ENCODE measurements around the gene B3GAT1. TPM values are rescaled to one million over a fixed set of nuclear protein-coding genes. Genes with fewer than 3 reads are reported as not detected.

The B3GAT1 gene
- total RNA-seq, 1 donor from 2014 or later, result 0.52 TPM

GRCh38 chr11:134338654-134339053 lies 73.4 kb downstream of the B3GAT1 start:
- intact Hi-C loops (cut with micrococcal nuclease), result no loop called here

GRCh38 chr11:134338068-134338467 lies 74.0 kb downstream of the B3GAT1 start:
- intact Hi-C loops (cut with micrococcal nuclease), result no loop called here

GRCh38 chr11:134337051-134337450 lies 75.0 kb downstream of the B3GAT1 start:
- intact Hi-C loops (cut with micrococcal nuclease), result no loop called here

GRCh38 chr11:134334796-134335571 lies 77.1 kb downstream of the B3GAT1 start:
- intact Hi-C loops (cut with micrococcal nuclease), result loop anchor here (5.0 kb wide), 2 partner anchors 378 to 408 kb away; partner anchors contain the start of gene IGSF9B

GRCh38 chr11:134333946-134334345 lies 78.1 kb downstream of the B3GAT1 start:
- intact Hi-C loops (cut with micrococcal nuclease), result loop anchor here (5.0 kb wide), 2 partner anchors 377 to 407 kb away; partner anchors contain the start of gene IGSF9B

GRCh38 chr11:134333312-134333711 lies 78.7 kb downstream of the B3GAT1 start:
- intact Hi-C loops (cut with micrococcal nuclease), result loop anchor here (5.0 kb wide), 2 partner anchors 376 to 406 kb away; partner anchors contain the start of gene IGSF9B

- intact Hi-C loops (cut with micrococcal nuclease), result loop anchor here (5.0 kb wide), 2 partner anchors 375 to 405 kb away; partner anchors contain the start of gene IGSF9B
These were observed 79.3 kb downstream of the B3GAT1 start for GRCh38 chr11:134332782-134333181.

- intact Hi-C loops (cut with micrococcal nuclease), result loop anchor here (5.0 kb wide), 2 partner anchors 375 to 405 kb away; partner anchors contain the start of gene IGSF9B
These were observed 79.8 kb downstream of the B3GAT1 start for GRCh38 chr11:134332189-134332631.

GRCh38 chr11:134331354-134332188 lies 80.5 kb downstream of the B3GAT1 start, which contains the start of gene GLB1L2:
GLB1L2 (plus strand) TSS chr11:134331988; CDS start chr11:134332062, 74 bp downstream.
- intact Hi-C loops (cut with micrococcal nuclease), result loop anchor here (1.0 to 5.0 kb wide), 3 partner anchors 55 to 404 kb away; partner anchors contain the start of genes GLB1L3 and IGSF9B

GRCh38 chr11:134330611-134331353 lies 81.3 kb downstream of the B3GAT1 start:
- intact Hi-C loops (cut with micrococcal nuclease), result loop anchor here (1.0 to 5.0 kb wide), 3 partner anchors 54 to 403 kb away; partner anchors contain the start of genes GLB1L3 and IGSF9B

Other genes starting within 250 kb of the B3GAT1 start
- gene NCAPD3, start 188.3 kb downstream of the B3GAT1 start, total RNA-seq, result 104 TPM in 2 replicates
- gene VPS26B, start 187.6 kb downstream of the B3GAT1 start, total RNA-seq, result 55.6 and 56.4 TPM in 2 replicates
- 60.7 and 61.5 TPM in 2 replicates for gene THYN1, start 158.9 kb downstream of the B3GAT1 start, total RNA-seq
- 25.9 and 29.4 TPM in 2 replicates for gene ACAD8, start 158.7 kb downstream of the B3GAT1 start, total RNA-seq
- 10.3 and 11.3 TPM in 2 replicates for gene GLB1L3, start 135.9 kb downstream of the B3GAT1 start, total RNA-seq
- 2.0 TPM in 2 replicates for gene GLB1L2, start 80.3 kb downstream of the B3GAT1 start, total RNA-seq